WTC11 (cell line): ENCODE measurements around the gene PAQR9. TPM values are rescaled to one million over a fixed set of nuclear protein-coding genes. Genes with fewer than 3 reads are reported as not detected.

Experiments
- ATAC-seq: fragments of 200-7000 bp; cut with Tn5 transposase; 2 replicates; pipeline ENCODE4 v1.10.0; 2021; ENCODE audit warnings: mild to moderate bottlenecking, moderate library complexity
- CTCF ChIA-PET: fragments of 300-600 bp; sonication (Branson Sonifier 250); formaldehyde crosslinking; loops from one replicate; lab custom pipeline; 2021; ENCODE audit warnings: antibody characterized with exemption; lab: Charles Lee
- POLR2A ChIA-PET: fragments of 350-600 bp; sonication (Branson Sonifier 250); formaldehyde crosslinking; loops from one replicate; lab custom pipeline; 2021; ENCODE audit warnings: antibody characterized with exemption; lab: Charles Lee
- DNase-seq: peaks from one replicate; pipeline ENCODE4 v3.0.0; 2021; ENCODE audit warnings: low spot score
- H3K27ac Mint-ChIP-seq: 2 replicates; pipeline ENCODE4 v1.8.0; 2021; ENCODE audit warnings: mixed read lengths
- H3K27me3 Mint-ChIP-seq: 2 replicates; pipeline ENCODE4 v1.8.0; 2021; ENCODE audit warnings: low read depth, mild to moderate bottlenecking, moderate library complexity, mixed read lengths
- H3K36me3 Mint-ChIP-seq: 2 replicates; pipeline ENCODE4 v1.8.0; 2021; ENCODE audit warnings: mixed read lengths
- H3K4me1 Mint-ChIP-seq: 2 replicates; pipeline ENCODE4 v1.8.0; 2022; ENCODE audit warnings: mixed read lengths
- H3K4me3 Mint-ChIP-seq: 2 replicates; pipeline ENCODE4 v1.8.0; 2021; ENCODE audit warnings: mild to moderate bottlenecking, moderate library complexity, mixed read lengths
- H3K9me3 Mint-ChIP-seq: 2 replicates; pipeline ENCODE4 v1.8.0; 2021; ENCODE audit warnings: mixed read lengths
- CBFB ChIP-seq: sonication (generic); formaldehyde crosslinking; IDR thresholded peaks from 2 replicates; pipeline ENCODE4 v1.8.1; 2022; ENCODE audit warnings: mild to moderate bottlenecking, low read depth, missing genetic modification reagents
- CTCF ChIP-seq: fragments of 200-600 bp; IDR thresholded peaks from 2 replicates; pipeline ENCODE4 v1.8.0; 2022; ENCODE audit warnings: antibody characterized with exemption
- FOXP1 ChIP-seq: sonication (generic); formaldehyde crosslinking; IDR thresholded peaks from 2 replicates; pipeline ENCODE4 v1.8.0; 2022; ENCODE audit warnings: missing genetic modification reagents, mild to moderate bottlenecking, moderate library complexity, borderline replicate concordance
- GTF2I ChIP-seq: fragments of 250-450 bp; sonication (Bioruptor Pico); conservative IDR thresholded peaks from 2 replicates; pipeline ENCODE4 v1.4.0; 2021; ENCODE audit warnings: mild to moderate bottlenecking
- MYBL2 ChIP-seq: sonication (generic); formaldehyde crosslinking; IDR thresholded peaks from 2 replicates; pipeline ENCODE4 v1.8.1; 2023; ENCODE audit warnings: mild to moderate bottlenecking, moderate library complexity, missing genetic modification reagents
- NR2C2 ChIP-seq: sonication (generic); formaldehyde crosslinking; IDR thresholded peaks from 2 replicates; pipeline ENCODE4 v1.8.0; 2022; ENCODE audit warnings: mild to moderate bottlenecking, missing genetic modification reagents
- NR3C1 ChIP-seq: sonication (generic); formaldehyde crosslinking; conservative IDR thresholded peaks from 2 replicates; pipeline ENCODE4 v1.8.1; 2023; ENCODE audit warnings: low read depth, mild to moderate bottlenecking, missing genetic modification reagents
- RORB ChIP-seq: fragments of 250-450 bp; sonication (Bioruptor Pico); IDR thresholded peaks from 2 replicates; pipeline ENCODE4 v1.9.0; 2021; ENCODE audit warnings: mild to moderate bottlenecking
- TEAD4 ChIP-seq: sonication (generic); formaldehyde crosslinking; IDR thresholded peaks from 2 replicates; pipeline ENCODE4 v1.8.0; 2022; ENCODE audit warnings: mild to moderate bottlenecking, missing genetic modification reagents
- TP53 ChIP-seq: sonication (generic); formaldehyde crosslinking; IDR thresholded peaks from 2 replicates; pipeline ENCODE4 v1.8.1; 2023; ENCODE audit warnings: mild to moderate bottlenecking, missing genetic modification reagents
- ZNF317 ChIP-seq: sonication (generic); formaldehyde crosslinking; IDR thresholded peaks from 2 replicates; pipeline ENCODE4 v1.8.1; 2023; ENCODE audit warnings: low read depth, mild to moderate bottlenecking, moderate library complexity, missing genetic modification reagents, borderline replicate concordance
- ZNF423 ChIP-seq: fragments of 250-450 bp; sonication (Bioruptor Pico); IDR thresholded peaks from 2 replicates; pipeline ENCODE4 v2.1.2; 2022; ENCODE audit warnings: mild to moderate bottlenecking, moderate library complexity
- ZSCAN18 ChIP-seq: fragments of 250-450 bp; sonication (Bioruptor Pico); IDR thresholded peaks from 2 replicates; pipeline ENCODE4 v2.1.2; 2022; ENCODE audit warnings: mild to moderate bottlenecking, moderate library complexity
- total RNA-seq: library from RNA; stranded (reverse); gene quantifications from 3 replicates; pipeline ENCODE4 v1.2.3, GENCODE V29; 2021
- TF ChIP-seq, protein P1 (sequence below): sonication (generic); formaldehyde crosslinking; IDR thresholded peaks from 2 replicates; pipeline ENCODE4 v1.8.1; 2023; ENCODE audit warnings: mild to moderate bottlenecking, moderate library complexity, missing genetic modification reagents
- TF ChIP-seq, protein P2 (sequence below): sonication (generic); formaldehyde crosslinking; IDR thresholded peaks from 2 replicates; pipeline ENCODE4 v1.8.0; 2022; ENCODE audit warnings: mild to moderate bottlenecking, missing genetic modification reagents

The PAQR9 gene
- total RNA-seq, 1 experiment from 2014 or later: 2.0 TPM

DNA sequence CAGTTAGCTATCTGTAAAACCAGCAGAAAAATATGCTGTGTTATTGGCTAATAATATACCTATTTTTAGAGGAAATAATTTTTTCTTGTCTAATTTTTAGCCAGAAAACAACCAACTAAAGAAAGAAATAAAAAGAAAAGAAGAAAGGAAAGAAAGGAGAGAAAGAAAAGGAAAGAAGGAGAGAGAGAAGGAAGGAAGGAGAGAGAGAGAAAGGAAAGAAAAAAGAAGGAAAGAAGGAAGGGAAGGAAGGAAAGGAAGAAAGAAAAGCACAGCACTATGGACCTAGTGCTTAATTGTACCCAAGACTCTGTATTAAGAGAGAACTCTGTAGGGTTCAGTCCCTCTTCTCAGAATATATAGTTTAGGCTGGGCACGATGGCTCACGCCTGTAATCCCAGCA, 3.3 kb upstream of the PAQR9 start:
- ATAC-seq (no peak), DNase-seq (no peak)
- peaks cover 15% of the 10 kb centered on the region for H3K4me1 Mint-ChIP-seq
- no peak overlapping the region for H3K4me3 Mint-ChIP-seq
- ChIA-PET POLR2A (no interaction called here), CTCF (interaction anchor here (0.7 to 1.6 kb wide), 2 partner anchors 8 to 129 kb away, joined by 3 to 4 read pairs; no protein-coding TSS in a partner anchor)
- no peak overlapping the region for H3K27ac Mint-ChIP-seq
- H3K9me3 Mint-ChIP-seq: no peaks in the 10 kb centered on the region
- peaks cover 38% of the 10 kb centered on the region for H3K27me3 Mint-ChIP-seq
- TF ChIP-seq, protein P1, sequence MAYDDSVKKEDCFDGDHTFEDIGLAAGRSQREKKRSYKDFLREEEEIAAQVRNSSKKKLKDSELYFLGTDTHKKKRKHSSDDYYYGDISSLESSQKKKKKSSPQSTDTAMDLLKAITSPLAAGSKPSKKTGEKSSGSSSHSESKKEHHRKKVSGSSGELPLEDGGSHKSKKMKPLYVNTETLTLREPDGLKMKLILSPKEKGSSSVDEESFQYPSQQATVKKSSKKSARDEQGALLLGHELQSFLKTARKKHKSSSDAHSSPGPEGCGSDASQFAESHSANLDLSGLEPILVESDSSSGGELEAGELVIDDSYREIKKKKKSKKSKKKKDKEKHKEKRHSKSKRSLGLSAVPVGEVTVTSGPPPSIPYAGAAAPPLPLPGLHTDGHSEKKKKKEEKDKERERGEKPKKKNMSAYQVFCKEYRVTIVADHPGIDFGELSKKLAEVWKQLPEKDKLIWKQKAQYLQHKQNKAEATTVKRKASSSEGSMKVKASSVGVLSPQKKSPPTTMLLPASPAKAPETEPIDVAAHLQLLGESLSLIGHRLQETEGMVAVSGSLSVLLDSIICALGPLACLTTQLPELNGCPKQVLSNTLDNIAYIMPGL (CRISPR knock-in tag): no peak
- TF ChIP-seq ZNF317 (CRISPR knock-in tag): no peak
- TF ChIP-seq, protein P2, sequence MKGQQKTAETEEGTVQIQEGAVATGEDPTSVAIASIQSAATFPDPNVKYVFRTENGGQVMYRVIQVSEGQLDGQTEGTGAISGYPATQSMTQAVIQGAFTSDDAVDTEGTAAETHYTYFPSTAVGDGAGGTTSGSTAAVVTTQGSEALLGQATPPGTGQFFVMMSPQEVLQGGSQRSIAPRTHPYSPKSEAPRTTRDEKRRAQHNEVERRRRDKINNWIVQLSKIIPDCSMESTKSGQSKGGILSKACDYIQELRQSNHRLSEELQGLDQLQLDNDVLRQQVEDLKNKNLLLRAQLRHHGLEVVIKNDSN: no peak
- no peak for TF ChIP-seq TEAD4
- no peak for TF ChIP-seq MYBL2
- TF ChIP-seq RORB (CRISPR knock-in tag): no peak
- no peak for TF ChIP-seq FOXP1
- no peak for TF ChIP-seq CTCF
- TF ChIP-seq TP53 (CRISPR knock-in tag): no peak
- no peak for TF ChIP-seq NR2C2 (CRISPR knock-in tag)
- peaks cover 3% of the 10 kb centered on the region; the same call in 1 of the 2 replicates for H3K36me3 Mint-ChIP-seq

DNA sequence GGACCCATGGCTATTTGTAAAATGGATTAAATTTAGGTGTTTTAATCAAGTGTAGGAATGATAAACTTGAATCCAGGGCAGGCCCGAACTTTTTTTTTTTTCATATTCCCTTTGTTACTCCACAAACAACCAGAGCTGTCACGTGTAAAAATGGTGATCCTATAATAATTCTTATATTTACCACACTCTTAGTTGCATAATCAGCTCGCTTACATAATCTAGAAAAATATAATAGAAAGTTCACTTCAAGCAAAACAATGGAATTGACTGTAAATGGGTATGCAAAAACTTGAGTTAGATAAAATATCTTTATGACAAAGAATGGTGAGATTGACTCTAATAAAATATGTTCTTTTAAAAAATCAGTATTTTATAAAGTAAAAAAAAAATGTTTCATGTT, 2.1 kb upstream of the PAQR9 start:
- peaks cover 15% of the 10 kb centered on the region for H3K4me1 Mint-ChIP-seq
- no peak for TF ChIP-seq CBFB (CRISPR knock-in tag)
- no peak for TF ChIP-seq NR3C1 (CRISPR knock-in tag)
- no peak for TF ChIP-seq MYBL2
- no peak for TF ChIP-seq GTF2I (CRISPR knock-in tag)
- TF ChIP-seq, all 79 proteins: peak for 0
- Mint-ChIP-seq H3K4me3 (no peak overlapping the region), H3K27ac (no peak overlapping the region), H3K36me3 (peaks cover 3% of the 10 kb centered on the region; the same call in 1 of the 2 replicates), H3K9me3 (no peaks in the 10 kb centered on the region), H3K27me3 (peaks cover 50% of the 10 kb centered on the region)
- no peak for ATAC-seq
- DNase-seq: no peak
- CTCF ChIA-PET: interaction anchor here (1.1 to 1.6 kb wide), 2 partner anchors 10 to 16 kb away, joined by 3 to 4 read pairs; no protein-coding TSS in a partner anchor
- POLR2A ChIA-PET: no interaction called here

- DNase-seq (no peak), ATAC-seq (peak; percentile 38)
- peaks cover 52% of the 10 kb centered on the region for H3K27me3 Mint-ChIP-seq
- H3K4me3 Mint-ChIP-seq: peak overlapping the region; percentile 90
- H3K36me3 Mint-ChIP-seq: peaks cover 3% of the 10 kb centered on the region; the same call in 1 of the 2 replicates
- H3K27ac Mint-ChIP-seq: no peak overlapping the region
- H3K4me1 Mint-ChIP-seq: peaks cover 15% of the 10 kb centered on the region
- POLR2A ChIA-PET: no interaction called here
- H3K9me3 Mint-ChIP-seq: no peaks in the 10 kb centered on the region
- CTCF ChIA-PET: interaction anchor here (1.1 to 4.5 kb wide), 3 partner anchors 12 to 32 kb away, joined by 3 to 26 read pairs (median 3); no protein-coding TSS in a partner anchor
- TF ChIP-seq ZSCAN18: no peak
- TF ChIP-seq ZNF423 (CRISPR knock-in tag): peak; percentile 73
Measured at GRCh38 chr3:142963234-142963515, 299 bp downstream of the PAQR9 start.
